Measurements from ENCODE around the gene HIVEP1.
A peak's percentile ranks its signal among the peaks of the same experiment; 100 is the strongest.
"Not testable (repeated sequence)": the region's sequence is repeated elsewhere in the genome, so short reads cannot be mapped to it uniquely, and the experiment has no call there.

Gene HIVEP1

DNA sequence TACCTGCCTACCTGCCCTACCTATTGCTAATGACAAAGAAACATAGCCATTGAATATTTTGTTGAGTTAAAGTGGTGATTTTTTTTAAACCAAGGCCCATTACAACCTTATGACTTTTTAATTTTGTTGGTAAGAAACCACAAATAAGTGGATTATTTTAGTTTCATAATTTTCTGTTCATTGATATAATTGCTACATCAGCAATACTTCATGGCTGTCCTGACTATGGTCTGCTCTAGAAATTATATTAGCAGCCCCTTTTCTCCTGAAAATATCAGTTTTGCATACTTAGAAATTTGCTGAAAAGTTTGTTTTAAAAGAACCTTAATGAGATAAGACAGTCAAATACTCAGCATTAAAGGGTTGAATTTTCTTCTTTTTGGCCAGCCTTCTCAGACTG, 106.5 kb downstream of the HIVEP1 start:
- DNase-seq (ENCODE audit: low read depth), result no peak

DNA sequence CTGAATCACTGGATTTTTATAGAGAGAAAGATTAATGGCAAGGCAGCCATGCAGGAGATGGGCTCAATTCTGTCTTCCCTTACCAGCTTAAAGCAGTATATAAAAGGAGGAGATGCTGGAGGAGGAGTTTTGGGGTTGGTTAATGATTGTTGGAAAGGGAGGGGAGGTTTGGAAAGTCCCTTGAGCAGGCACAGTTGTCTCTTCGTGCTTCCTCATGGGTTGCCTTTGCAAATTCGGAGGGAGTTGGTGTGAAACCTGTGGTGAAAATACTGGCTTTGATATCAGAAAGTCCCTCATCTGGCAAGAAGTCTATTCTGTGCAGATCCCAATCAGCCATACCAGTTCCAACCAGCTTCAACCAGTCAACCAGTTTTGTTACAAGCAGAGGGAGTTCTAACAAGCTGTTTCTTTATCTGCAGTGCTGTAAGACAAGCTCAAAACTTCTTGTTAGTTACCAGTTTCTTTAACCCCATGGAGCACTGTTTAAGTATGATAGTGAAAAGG, 107.0 kb downstream of the HIVEP1 start:
- DNase-seq (ENCODE audit: low read depth), result no peak

DNA sequence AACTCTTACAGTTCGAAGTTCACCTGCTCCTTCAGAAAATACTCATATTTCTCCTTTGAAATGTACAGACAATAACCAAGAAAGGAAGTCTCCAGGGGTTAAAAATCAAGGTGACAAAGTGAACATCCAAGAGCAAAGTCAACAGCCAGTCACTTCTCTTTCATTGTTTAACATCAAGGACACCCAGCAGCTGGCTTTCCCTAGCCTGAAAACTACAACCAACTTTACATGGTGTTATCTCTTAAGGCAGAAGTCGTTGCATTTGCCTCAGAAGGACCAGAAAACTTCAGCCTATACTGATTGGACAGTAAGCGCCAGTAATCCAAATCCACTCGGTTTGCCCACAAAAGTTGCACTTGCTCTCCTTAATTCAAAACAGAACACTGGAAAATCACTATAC, 113.3 kb downstream of the HIVEP1 start:
- no peak for DNase-seq (ENCODE audit: low read depth)

DNA sequence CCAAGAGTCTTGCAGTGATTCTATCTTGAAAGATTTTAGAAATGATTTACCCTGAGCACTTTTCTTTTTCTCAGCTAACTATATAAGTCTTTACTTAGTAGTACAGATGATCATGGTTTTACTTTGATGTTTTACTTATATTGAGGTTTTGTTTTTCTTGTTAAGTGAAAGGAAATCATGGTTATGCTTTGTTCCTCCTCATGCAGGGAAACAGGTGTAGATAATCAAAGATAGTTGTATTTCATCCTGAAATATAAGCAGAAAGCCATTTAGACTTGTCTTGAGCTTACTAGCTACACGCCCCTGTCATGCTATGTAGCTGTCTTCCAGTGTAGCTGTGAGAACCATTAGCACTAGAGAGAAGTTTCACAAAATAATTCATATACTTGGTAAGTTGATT, 113.9 kb downstream of the HIVEP1 start:
- no peak for DNase-seq (ENCODE audit: low read depth)

DNA sequence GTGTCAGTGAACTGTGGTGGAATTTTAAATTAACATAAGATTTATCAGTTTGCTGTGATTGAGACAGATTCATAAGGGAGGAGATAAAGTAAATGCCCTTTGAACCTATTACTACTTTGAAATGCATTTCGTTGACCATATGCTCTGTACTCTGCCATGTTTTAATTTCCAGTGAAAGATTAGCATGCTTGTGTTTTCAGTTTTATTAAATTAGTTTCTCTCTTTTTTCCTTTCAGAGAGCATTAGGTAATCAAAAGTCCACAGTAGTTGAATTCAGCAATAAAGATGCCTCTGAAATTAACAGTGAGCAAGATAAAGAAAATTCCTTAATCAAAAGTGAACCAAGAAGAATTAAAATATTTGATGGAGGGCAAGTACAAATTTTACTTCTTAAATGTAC, 117.4 kb downstream of the HIVEP1 start:
- no peak for DNase-seq (ENCODE audit: low read depth)

DNA sequence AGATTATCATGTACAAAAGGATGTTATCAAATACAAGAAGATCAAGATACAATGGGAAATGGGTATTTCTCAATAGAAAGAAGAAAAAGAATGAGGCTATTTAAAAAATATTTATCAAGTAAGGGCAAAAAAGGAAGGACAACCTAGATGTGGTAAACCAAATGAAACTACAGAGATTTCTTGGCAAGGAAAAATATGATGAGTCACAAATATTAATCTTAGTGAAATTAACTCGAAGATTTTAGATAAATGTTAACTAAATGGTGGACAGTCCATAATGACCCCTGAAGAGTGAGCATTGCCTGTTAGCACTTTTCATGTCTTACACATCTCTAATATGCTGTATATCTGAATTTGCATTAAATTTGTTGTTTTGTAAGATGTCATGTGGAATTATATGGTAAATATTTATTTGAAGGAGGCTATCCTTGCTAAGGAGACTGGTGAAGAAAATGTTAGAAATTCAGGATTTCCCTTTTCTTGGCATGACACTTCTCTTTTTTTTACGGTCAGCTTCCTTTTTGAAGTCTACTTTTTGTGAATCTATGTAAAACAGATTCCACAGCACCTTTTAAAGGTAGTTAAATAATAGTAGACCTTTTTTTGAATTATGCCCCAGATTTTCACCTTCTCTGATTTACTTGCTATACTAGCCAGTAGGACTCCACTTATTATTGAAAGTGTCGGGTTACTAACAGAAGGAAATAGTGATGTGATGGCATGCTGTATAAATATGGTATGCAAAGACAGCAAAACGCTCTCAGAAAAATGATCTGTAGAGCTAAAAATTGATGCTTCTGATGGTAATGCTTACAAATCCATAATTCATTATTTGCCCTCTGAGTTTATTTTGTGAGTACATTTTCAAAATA, 120.5 kb downstream of the HIVEP1 start:
- DNase-seq (ENCODE audit: low read depth), result no peak

DNA sequence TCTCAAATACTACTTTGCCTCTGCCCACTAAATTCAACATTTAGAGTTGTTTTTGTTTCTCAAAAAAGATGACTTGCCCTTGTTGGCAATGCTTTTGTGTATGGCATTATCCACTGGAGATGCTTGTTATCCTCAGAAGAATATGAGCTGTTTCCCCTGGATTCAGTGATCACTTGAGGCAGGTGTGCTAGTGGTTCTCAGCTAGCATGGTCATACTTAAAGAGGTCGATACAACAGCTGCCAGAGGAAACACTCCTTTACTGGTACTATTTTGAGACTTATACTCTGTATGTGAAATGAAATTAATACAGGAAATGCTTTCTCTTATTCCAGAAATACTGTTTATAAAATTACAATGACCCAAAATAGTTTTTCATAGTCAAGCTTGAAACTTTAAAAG, 122.5 kb downstream of the HIVEP1 start:
- no peak for DNase-seq (ENCODE audit: low read depth)

DNA sequence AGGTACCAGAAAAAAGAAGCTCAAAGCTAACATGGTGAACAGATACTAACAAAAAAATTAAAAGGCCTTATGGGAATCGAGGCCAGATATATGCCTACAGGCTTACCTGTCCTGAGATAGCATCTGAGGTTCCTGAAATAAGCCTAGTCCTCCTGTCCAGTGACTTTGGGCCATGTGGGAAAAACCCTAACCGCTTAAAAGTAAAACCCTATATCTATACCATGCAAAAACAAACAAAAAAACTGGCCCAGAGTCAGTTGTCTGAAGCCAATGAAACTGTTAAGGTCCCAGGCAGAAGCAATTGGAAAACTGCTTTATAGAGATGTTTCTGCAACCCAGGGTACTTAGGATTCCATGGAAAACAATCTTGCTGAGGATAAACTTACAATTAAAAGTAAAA, 122.9 kb downstream of the HIVEP1 start:
- no peak for DNase-seq (ENCODE audit: low read depth)

DNA sequence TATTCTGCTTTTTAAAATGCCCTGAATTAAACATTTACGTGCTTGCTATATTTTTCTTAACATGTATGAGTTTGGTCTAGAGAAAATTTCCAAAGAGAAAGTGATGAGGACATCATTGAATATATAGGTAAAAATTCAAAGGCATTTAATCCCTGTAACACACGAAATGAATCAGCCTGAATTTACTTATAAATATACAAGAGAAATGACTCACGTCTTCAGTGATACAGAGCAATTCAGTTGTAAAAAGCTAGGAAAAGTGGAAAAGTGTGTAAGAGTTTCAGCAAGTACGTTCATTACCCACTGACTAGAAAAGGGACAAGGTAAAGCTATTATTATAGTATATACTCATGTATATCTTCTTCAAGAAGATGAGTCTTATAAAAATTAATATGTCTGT, 124.8 kb downstream of the HIVEP1 start:
- no peak for DNase-seq (ENCODE audit: low read depth)

DNA sequence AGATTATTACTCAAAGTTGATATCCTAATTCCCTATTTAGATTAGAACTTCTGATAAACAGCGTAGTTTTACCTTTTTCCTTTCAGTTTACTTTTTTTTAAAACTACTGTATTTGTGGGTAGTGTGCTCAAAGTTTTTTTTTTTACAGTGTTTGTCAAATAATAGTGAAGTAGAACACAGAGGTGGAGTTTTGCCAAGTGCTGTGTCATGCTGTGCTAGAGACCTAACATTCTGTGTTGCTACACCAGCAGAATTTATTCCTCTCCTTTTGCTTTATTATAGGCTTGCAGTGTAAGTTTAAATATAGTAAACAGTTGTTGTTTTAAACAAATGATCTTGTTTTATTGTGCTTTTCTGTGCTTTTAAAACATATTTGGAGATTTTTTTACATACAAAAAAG, 125.4 kb downstream of the HIVEP1 start:
- peak; percentile 71 for DNase-seq (ENCODE audit: low read depth)

DNA sequence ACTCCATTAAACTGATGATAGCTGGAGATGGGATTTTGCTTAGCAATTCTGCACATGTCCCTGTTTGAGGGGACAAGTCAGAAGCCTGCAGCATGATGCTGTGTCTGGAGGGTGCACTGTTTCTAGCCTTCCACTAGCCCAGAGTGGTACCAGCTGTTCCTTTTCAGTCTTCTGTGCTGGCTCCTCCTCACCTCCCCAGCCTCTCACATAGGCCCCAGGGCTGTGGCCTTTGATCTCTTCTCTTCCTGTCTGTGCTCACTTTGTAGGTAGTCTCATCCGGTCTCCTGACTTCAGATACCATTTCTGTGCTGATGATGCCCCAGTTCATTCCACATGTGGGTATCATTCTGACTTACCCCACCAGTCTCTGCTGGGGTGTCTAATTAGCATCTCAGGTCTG, 126.3 kb downstream of the HIVEP1 start:
- no peak for DNase-seq (ENCODE audit: low read depth)

DNA sequence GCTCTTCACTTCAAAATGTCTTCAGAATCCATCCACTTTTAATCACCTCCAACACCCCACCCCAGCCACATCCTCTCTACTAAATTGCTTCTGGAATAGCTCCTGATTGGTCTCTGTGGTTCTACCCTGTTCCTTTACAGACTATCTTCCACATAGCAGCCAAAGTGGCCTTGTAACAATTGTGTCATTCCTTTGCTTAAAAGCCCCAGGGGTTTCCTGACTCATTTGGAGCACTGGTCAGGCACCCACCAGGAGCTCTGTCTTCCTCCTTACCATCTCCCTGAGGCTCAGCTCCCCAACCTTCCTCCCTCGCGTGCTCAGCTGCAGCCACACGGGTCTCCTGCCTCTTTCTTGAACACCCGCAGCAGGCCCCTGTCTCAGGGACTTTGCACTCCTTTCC, 126.8 kb downstream of the HIVEP1 start:
- no peak for DNase-seq (ENCODE audit: low read depth)

DNA sequence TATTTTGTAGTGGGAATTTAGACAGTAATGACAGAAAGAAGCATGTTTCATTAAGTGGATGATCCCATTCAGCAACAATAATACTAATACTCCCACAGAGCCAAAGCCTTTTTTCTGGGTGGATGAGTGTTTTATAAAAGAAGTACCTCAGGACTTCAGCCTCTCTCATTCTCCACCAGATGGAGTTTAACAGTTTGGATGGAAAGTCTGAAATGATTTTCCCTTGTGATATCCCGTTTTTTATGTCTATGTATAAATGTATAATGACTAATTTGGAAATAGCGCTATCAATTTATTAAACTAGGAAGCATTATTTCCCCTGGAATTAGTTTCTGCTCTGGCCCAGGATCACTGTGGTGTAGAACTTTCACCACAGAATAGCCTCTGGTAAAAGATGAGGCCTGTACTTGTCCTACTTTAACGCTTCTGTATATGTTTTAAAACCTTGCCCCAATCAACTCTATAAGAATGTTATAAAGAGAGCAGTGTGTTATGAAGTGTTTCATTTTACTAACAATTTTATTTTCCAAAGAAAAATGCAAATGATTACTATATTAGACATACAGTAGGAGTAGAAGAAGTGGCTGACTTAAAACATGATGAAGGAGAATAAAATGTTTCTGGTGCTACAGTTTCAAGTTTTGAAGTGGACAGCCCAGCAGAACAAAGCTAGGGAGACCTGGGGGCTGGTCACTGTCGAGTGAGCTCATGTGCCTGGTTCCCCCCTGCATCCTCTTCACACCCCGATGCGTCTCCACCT, 135.6 kb downstream of the HIVEP1 start:
- no peak for DNase-seq (ENCODE audit: low read depth)

DNA sequence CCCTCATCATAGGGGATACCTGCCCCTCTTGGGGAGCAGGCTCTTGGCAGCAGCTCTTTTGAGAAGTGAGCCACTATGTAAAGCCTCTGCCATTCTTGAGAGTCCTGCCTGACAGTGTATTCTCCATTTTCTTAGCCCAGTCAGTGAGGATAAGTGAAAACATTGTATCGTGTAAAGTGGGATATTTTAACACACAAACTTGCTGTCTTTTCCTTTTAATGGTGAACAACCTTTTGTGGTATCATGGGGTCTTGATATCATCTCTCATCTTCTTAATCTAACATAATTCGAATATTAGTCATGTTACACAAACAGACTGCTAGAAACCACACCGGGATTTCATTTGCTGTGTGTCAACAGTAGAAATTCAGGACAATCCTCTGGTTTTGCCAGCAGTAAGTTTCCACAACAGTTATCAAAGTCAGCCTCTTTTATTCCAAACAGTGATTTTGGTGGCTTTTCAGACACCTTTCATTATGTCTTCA, 136.2 kb downstream of the HIVEP1 start:
- no peak for DNase-seq (ENCODE audit: low read depth)

DNA sequence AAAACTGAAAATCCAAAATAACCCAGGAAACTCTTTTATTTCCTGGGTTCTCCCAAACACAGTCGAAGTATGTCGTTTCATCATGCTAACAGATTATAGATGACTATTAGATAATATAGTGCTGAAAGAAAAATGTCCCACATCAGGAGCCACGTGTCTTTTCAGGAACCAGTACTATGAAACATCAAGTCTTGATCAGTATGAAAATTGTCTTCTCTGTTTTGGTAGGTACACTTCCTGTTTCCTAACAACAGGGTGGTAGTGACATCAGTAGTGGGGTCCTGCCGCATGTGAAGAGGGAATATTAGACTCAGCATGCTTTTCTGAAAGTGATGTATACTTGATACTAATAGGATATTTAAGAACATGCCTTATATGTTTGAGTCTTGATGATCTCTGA, 136.7 kb downstream of the HIVEP1 start:
- DNase-seq (ENCODE audit: low read depth), result no peak

DNA sequence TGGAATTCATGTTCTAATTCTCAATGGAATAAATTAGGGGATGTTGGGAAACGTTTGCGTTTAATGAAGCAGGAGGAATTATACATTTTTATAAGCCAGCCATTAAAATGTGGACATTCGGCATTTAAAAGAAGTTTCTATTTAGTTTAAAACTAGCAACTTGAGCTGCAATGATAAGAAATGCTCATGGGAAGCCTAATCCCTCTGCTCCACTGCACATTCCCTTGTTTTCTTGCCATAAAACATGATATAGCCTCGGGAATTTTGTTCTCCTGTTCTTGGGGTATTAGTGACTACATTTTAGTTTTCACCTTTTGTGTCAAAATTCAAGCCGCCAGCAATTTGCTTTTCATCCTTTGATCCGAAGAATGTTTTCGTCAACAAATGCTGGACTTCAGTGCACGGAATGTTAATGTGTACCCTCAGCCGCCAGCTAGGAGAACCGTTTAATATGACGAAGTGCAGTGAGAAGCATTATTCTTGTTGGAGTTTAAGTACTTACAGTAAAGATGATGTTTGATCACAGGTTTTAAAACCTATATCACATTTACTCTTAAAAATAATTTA, 137.9 kb downstream of the HIVEP1 start:
- no peak for DNase-seq (ENCODE audit: low read depth)

DNA sequence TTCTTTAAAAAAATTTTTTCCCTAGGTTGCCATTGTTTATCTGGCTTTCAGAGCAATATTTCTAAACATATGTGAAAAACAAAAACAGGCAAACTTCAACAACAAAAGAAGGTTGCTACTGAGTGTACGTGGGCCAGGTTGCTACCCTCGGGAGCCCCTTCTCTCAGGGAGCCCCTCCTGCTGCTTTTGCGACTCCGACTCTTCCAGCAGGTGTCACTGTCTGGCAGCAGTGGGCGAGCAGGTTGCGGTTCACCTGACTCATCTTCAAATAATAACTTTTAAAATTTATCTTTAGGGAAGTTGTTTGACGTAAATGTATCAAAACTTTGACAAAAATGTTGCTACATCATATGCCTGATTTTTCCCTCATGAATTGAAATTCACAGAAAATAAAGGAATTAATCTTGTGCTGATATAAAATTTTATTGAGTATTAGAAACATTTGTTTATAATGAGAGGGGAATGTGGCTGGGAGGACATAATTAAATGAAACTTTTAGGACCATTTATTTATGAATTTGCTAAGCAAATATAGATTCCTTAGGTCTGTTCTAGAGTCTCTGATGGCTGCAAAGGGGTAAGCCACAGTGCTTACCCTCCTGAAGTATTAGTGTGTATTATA, 138.8 kb downstream of the HIVEP1 start:
- no peak for DNase-seq (ENCODE audit: low read depth)

DNA sequence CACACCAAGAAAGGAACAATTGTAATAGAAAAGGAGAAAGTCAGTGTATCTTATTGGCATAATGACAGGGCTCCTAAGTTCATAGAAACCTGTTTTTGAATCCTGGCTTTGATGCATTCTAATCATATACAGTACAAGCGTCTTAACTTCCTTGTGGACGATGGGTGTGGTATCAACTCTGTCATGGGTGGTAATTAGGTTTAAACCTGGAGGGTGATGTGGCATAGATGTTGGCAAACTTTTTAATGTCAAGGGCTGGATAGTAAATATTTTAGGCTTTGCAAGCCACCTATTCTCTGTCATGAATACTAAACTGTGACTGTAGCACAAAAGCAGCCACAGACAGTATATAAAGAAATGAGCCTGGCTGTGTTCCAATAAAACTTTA, 139.3 kb downstream of the HIVEP1 start:
- DNase-seq (ENCODE audit: low read depth), result no peak

DNA sequence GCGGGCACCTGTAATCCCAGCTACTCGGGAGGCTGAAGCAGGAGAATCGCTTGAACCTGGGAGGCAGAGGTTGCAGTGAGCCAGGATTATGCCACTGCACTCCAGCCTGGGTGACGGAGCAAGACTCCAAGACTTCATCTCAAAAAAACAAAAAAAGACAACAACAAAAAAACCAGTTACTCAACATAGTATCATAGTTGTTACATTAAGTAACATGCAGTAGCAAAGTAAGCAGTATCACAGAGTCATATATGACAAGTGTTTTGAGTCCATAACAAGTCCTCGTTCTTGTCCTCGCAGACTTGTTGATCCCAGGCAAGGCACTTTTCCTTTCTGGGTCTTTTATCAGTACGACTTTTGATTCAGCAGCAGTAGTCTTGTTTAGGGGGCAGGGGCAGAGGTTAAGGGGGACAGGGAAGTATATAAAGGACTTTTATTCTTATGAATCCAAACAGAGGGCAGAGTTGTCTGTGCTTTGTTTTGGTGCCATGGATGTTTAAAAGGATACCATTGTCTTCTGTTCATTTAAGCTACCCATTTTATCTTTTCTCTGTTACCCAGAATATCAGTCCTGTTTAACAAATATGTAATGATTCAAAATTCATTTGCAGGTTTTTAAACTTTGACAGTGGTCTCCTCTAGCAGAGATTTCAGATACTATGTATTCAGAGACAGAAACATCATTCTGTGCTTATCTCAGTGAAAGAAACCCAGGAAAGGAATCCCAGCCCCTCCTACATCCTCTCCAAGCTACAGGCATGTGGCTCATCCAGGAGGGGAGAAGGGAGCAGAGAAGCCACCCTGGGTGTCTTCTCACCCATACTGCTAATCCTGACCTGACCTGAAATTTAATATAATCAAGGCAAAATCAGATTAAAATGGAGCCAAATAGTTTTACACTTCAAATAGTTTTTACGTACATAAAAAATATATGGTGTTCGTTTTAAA, 140.2 kb downstream of the HIVEP1 start:
- DNase-seq (ENCODE audit: low read depth), result no peak

DNA sequence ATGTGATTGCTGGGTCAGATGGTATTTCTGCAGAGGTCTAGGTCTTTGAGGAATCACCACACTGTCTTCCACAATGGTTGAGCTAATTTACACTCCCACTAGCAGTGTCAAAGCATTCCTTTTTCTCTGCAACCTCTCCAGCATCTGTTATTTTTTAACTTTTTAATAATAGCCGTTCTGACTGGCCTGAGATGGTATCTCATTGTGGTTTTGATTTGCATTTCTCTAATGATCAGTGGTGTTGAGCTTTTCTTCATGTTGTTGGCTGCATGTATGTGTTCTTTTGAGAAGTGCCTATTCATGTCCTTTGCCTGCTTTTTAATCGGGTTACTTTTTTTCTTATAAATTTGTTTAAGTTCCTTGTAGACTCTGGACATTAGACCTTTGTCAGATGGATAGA, 143.7 kb downstream of the HIVEP1 start:
- not testable (repeated sequence) for DNase-seq (ENCODE audit: low read depth)

All from stromal cell of bone marrow (primary cell).